D721Med (cell line): ENCODE measurements around the gene CHST2.

ENCODE experiments used
- DNase-seq: peaks from one replicate; pipeline ENCODE4 v3.0.0; 2011; ENCODE audit warnings: low spot score; ENCODE audit not compliant: insufficient read length
- FAIRE-seq: peaks from 2 replicates; lab custom pipeline; 2011; peaks lifted over from hg19 to GRCh38; lab: Jason Lieb, UNC
- CTCF ChIP-seq: IDR thresholded peaks from 2 replicates; pipeline ENCODE4 v1.5.1; 2012; ENCODE audit warnings: mild to moderate bottlenecking, control low read depth; ENCODE audit not compliant: insufficient read depth; ENCODE audit errors: missing control alignments

The CHST2 gene

GRCh38 chr3:143100451-143100850 lies 19.1 kb upstream of the CHST2 start:
- DNase-seq, result no peak
- no peak for FAIRE-seq
- TF ChIP-seq CTCF, result no peak

GRCh38 chr3:143101792-143102381 lies 17.7 kb upstream of the CHST2 start:
- DNase-seq, result no peak
- TF ChIP-seq CTCF, result no peak
- FAIRE-seq, result no peak

GRCh38 chr3:143103652-143104051 lies 15.9 kb upstream of the CHST2 start:
- DNase-seq, result no peak
- FAIRE-seq, result no peak
- no peak for TF ChIP-seq CTCF

- no peak for TF ChIP-seq CTCF
- FAIRE-seq, result no peak
- DNase-seq, result no peak
Observed at GRCh38 chr3:143105170-143105569, 14.4 kb upstream of the CHST2 start.

GRCh38 chr3:143109861-143110260 lies 9.7 kb upstream of the CHST2 start:
- FAIRE-seq (no peak), DNase-seq (no peak)
- no peak for TF ChIP-seq CTCF

GRCh38 chr3:143110371-143110770 lies 9.2 kb upstream of the CHST2 start:
- TF ChIP-seq CTCF, result no peak
- no peak for DNase-seq
- FAIRE-seq, result no peak

- TF ChIP-seq CTCF, result no peak
- FAIRE-seq (no peak), DNase-seq (no peak)
Observed at GRCh38 chr3:143118630-143119008, 952 bp upstream of the CHST2 start.
